ENCODE results near the gene USH2A.
"Not testable (repeated sequence)": the region's sequence is repeated elsewhere in the genome, so short reads cannot be mapped to it uniquely, and the experiment has no call there.

GRCh38 chr1:216340542-216340941 lies 82.7 kb downstream of the USH2A start:
- not testable (repeated sequence) for TF ChIP-seq REST (IDR thresholded peaks at IDR 0.05; ENCODE audit: borderline replicate concordance); CTCF (IDR thresholded peaks at IDR 0.05; ENCODE audit: poor library complexity, severe bottlenecking); EP300 (conservative IDR thresholded peaks at IDR 0.05; ENCODE audit: poor library complexity, severe bottlenecking); EZH2 (IDR thresholded peaks at IDR 0.05; ENCODE audit: borderline replicate concordance, insufficient read depth, low read length, poor library complexity, severe bottlenecking); POLR2AphosphoS5 (IDR thresholded peaks at IDR 0.05)
